Mammary epithelial cell (primary cell): Measurements from ENCODE around the gene TANK.

ENCODE experiments used
- EZH2 ChIP-seq: IDR thresholded peaks from 2 replicates; pipeline ENCODE4 v1.6.1; 2012; ENCODE audit warnings: low read length, inconsistent platforms, borderline replicate concordance
- TF ChIP-seq, protein P1 (sequence below), 2 donors: IDR thresholded peaks in 1 of 2; conservative IDR thresholded peaks in 1 of 2; 2 replicates each; pipeline ENCODE4 v1.5.1; 2011 to 2012; ENCODE audit warnings: inconsistent platforms in 2 of 2, low read length in 2 of 2, mild to moderate bottlenecking in 2 of 2, control low read depth in 1 of 2, low read depth in 1 of 2; ENCODE audit not compliant: insufficient read depth in 1 of 2; ENCODE audit errors: extremely low read depth in 1 of 2

- TF ChIP-seq, protein P1, sequence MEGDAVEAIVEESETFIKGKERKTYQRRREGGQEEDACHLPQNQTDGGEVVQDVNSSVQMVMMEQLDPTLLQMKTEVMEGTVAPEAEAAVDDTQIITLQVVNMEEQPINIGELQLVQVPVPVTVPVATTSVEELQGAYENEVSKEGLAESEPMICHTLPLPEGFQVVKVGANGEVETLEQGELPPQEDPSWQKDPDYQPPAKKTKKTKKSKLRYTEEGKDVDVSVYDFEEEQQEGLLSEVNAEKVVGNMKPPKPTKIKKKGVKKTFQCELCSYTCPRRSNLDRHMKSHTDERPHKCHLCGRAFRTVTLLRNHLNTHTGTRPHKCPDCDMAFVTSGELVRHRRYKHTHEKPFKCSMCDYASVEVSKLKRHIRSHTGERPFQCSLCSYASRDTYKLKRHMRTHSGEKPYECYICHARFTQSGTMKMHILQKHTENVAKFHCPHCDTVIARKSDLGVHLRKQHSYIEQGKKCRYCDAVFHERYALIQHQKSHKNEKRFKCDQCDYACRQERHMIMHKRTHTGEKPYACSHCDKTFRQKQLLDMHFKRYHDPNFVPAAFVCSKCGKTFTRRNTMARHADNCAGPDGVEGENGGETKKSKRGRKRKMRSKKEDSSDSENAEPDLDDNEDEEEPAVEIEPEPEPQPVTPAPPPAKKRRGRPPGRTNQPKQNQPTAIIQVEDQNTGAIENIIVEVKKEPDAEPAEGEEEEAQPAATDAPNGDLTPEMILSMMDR (conservative IDR thresholded peaks at IDR 0.05 in 1 of 2, IDR thresholded peaks at IDR 0.05 in 1 of 2; ENCODE audit: extremely low read depth in 1 of 2, insufficient read depth in 1 of 2, low read depth in 1 of 2, low read length in 2 of 2) = no peak
- TF ChIP-seq EZH2 = no peak
These were observed 3.2 kb downstream of the TANK start for GRCh38 chr2:161163440-161163839.
